NB4 (cell line): ENCODE results near the gene CAPN14.

Experiments used
- POLR2A ChIP-seq: IDR thresholded peaks from 2 replicates; pipeline ENCODE4 v1.6.1; 2011; ENCODE audit warnings: mild to moderate bottlenecking; ENCODE audit not compliant: insufficient read length; ENCODE audit errors: extremely low read depth
- TF ChIP-seq, protein P1 (sequence below): IDR thresholded peaks from one replicate; pipeline ENCODE4 v1.5.1; 2012; ENCODE audit warnings: low read depth, low read length

DNA sequence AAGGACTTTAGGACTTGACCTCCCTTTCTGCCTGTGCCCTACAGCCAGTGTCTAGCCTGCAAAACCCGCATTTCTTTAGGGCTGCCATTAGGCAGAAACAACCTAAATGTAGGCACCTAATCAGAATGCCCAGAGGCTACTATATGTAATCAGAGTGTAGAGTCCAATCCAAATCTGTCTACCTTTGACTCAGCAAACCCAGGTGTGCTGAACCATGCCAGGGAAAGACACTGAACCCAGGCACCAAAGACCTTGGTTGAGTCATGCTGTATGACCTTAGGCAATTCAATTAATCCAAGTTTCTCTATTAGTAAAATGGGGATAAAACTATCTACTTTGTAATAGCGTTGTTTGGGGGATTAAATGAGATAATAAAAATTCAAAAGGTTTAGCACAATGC is 20.7 kb downstream of the CAPN14 start:
- TF ChIP-seq, protein P1, sequence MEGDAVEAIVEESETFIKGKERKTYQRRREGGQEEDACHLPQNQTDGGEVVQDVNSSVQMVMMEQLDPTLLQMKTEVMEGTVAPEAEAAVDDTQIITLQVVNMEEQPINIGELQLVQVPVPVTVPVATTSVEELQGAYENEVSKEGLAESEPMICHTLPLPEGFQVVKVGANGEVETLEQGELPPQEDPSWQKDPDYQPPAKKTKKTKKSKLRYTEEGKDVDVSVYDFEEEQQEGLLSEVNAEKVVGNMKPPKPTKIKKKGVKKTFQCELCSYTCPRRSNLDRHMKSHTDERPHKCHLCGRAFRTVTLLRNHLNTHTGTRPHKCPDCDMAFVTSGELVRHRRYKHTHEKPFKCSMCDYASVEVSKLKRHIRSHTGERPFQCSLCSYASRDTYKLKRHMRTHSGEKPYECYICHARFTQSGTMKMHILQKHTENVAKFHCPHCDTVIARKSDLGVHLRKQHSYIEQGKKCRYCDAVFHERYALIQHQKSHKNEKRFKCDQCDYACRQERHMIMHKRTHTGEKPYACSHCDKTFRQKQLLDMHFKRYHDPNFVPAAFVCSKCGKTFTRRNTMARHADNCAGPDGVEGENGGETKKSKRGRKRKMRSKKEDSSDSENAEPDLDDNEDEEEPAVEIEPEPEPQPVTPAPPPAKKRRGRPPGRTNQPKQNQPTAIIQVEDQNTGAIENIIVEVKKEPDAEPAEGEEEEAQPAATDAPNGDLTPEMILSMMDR: no peak
- no peak for TF ChIP-seq POLR2A
